ENCODE measurements around the gene MORF4L1.
"Not testable (repeated sequence)": the region's sequence is repeated elsewhere in the genome, so short reads cannot be mapped to it uniquely, and the experiment has no call there.

DNA sequence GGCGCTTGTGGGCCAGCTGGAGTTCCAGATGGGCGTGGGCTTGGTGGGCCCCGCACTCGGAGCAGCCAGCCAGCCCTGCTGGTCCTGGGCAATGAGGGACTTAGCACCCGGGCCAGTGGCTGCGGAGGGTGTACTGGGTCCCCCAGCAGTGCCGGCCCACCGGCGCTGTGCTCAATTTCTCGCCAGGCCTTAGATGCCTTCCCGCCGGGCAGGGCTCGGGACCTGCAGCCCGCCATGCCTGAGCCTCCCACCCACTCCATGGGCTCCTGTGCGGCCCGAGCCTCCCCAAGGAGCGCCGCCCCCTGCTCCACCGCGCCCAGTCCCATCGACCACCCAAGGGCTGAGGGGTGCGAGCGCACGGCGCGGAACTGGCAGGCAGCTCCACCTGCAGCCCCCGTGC lies 25.8 kb upstream of the MORF4L1 start:
- not testable (repeated sequence) for TF ChIP-seq POLR2AphosphoS5 (IDR thresholded peaks at IDR 0.05); RAD21 (conservative IDR thresholded peaks at IDR 0.05); CTCF (IDR thresholded peaks at IDR 0.05; ENCODE audit: poor library complexity, severe bottlenecking); EP300 (conservative IDR thresholded peaks at IDR 0.05; ENCODE audit: poor library complexity, severe bottlenecking); EZH2 (IDR thresholded peaks at IDR 0.05; ENCODE audit: borderline replicate concordance, insufficient read depth, low read length, poor library complexity, severe bottlenecking); TAF1 (IDR thresholded peaks at IDR 0.05; ENCODE audit: low read depth)
